Stimulated activated CD4-positive, alpha-beta T cell treated with anti-CD3 and anti-CD28 coated beads, TNF-alpha, amount 100 ng/mL, for 1 hour (primary cell): Measurements from ENCODE around the gene CASR.
"Not testable (repeated sequence)": the region's sequence is repeated elsewhere in the genome, so short reads cannot be mapped to it uniquely, and the experiment has no call there.

Experiments used
- DNase-seq, 3 donors: peaks; one replicate each; pipeline ENCODE4 v3.0.0-alpha.2; 2020; ENCODE audit warnings: low read depth in 3 of 3, low spot score in 1 of 3

Gene CASR

GRCh38 chr3:122183521-122183892 lies at the start of gene CASR:
TSS of gene CASR (plus strand) at chr3:122183668. CDS start at chr3:122254190, 70,522 bp downstream.
- DNase-seq, result no peak

GRCh38 chr3:122146466-122146865 lies 37.0 kb upstream of the CASR start:
- DNase-seq, result no peak

- no peak for DNase-seq
Observed at GRCh38 chr3:122148941-122149627, 34.4 kb upstream of the CASR start.

GRCh38 chr3:122151480-122151879 lies 32.0 kb upstream of the CASR start:
- DNase-seq, result no peak

GRCh38 chr3:122164983-122165382 lies 18.5 kb upstream of the CASR start:
- DNase-seq, result not testable (repeated sequence)

- DNase-seq, result no peak
Observed at GRCh38 chr3:122167630-122168029, 15.8 kb upstream of the CASR start.

GRCh38 chr3:122168044-122168443 lies 15.4 kb upstream of the CASR start:
- DNase-seq, result no peak

- no peak for DNase-seq
Observed at GRCh38 chr3:122169911-122170310, 13.6 kb upstream of the CASR start.

GRCh38 chr3:122171361-122171760 lies 12.1 kb upstream of the CASR start:
- DNase-seq, result not testable (repeated sequence)

- no peak for DNase-seq
Observed at GRCh38 chr3:122178711-122179110, 4.8 kb upstream of the CASR start.

- no peak for DNase-seq
Observed at GRCh38 chr3:122183893-122184590, 574 bp downstream of the CASR start.

GRCh38 chr3:122184591-122184929 lies 1.1 kb downstream of the CASR start:
- DNase-seq, result no peak

GRCh38 chr3:122186372-122186771 lies 2.9 kb downstream of the CASR start:
- no peak for DNase-seq

- no peak for DNase-seq
Observed at GRCh38 chr3:122188737-122189136, 5.3 kb downstream of the CASR start.

GRCh38 chr3:122189357-122189756 lies 5.9 kb downstream of the CASR start:
- no peak for DNase-seq

- DNase-seq, result no peak
Observed at GRCh38 chr3:122190525-122190924, 7.1 kb downstream of the CASR start.

GRCh38 chr3:122198966-122199365 lies 15.5 kb downstream of the CASR start:
- no peak for DNase-seq

- DNase-seq, result no peak
Observed at GRCh38 chr3:122199552-122199951, 16.1 kb downstream of the CASR start.

- DNase-seq, result no peak
Observed at GRCh38 chr3:122200661-122201060, 17.2 kb downstream of the CASR start.

- DNase-seq, result not testable (repeated sequence)
Observed at GRCh38 chr3:122201476-122201875, 18.0 kb downstream of the CASR start.

GRCh38 chr3:122208579-122208978 lies 25.1 kb downstream of the CASR start:
- no peak for DNase-seq

GRCh38 chr3:122213650-122214049 lies 30.2 kb downstream of the CASR start:
- DNase-seq, result no peak

- DNase-seq, result no peak
Observed at GRCh38 chr3:122214711-122215110, 31.2 kb downstream of the CASR start.
